ENCODE results near the gene NFATC2.
A peak's percentile ranks its signal among the peaks of the same experiment; 100 is the strongest.
"Not testable (repeated sequence)": the region's sequence is repeated elsewhere in the genome, so short reads cannot be mapped to it uniquely, and the experiment has no call there.

NFATC2 gene

GRCh38 chr20:51542571-51543421 is at the start of gene NFATC2:
NFATC2 (minus strand) TSS chr20:51542719; CDS start chr20:51542499, 220 bp downstream.
- peak; percentile 59 to 67 for DNase-seq

- no peak for DNase-seq
These were observed 49.4 kb upstream of the NFATC2 start for GRCh38 chr20:51591871-51592270.

GRCh38 chr20:51588762-51589161 is 46.2 kb upstream of the NFATC2 start:
- DNase-seq = no peak

- DNase-seq = no peak
These were observed 44.6 kb upstream of the NFATC2 start for GRCh38 chr20:51587145-51587544.

- DNase-seq = no peak
These were observed 43.5 kb upstream of the NFATC2 start for GRCh38 chr20:51586005-51586440.

GRCh38 chr20:51585148-51585547 is 42.6 kb upstream of the NFATC2 start:
- no peak for DNase-seq

GRCh38 chr20:51584737-51585136 is 42.2 kb upstream of the NFATC2 start:
- DNase-seq = no peak

- no peak for DNase-seq
These were observed 41.6 kb upstream of the NFATC2 start for GRCh38 chr20:51584116-51584515.

- no peak for DNase-seq
These were observed 41.0 kb upstream of the NFATC2 start for GRCh38 chr20:51583499-51583898.

- no peak for DNase-seq
These were observed 40.6 kb upstream of the NFATC2 start for GRCh38 chr20:51583073-51583472.

- DNase-seq = no peak
These were observed 39.1 kb upstream of the NFATC2 start for GRCh38 chr20:51581571-51581970.

- DNase-seq = no peak
These were observed 36.6 kb upstream of the NFATC2 start for GRCh38 chr20:51579137-51579536.

GRCh38 chr20:51578145-51578459 is 35.6 kb upstream of the NFATC2 start:
- no peak for DNase-seq

GRCh38 chr20:51577432-51578144 is 35.1 kb upstream of the NFATC2 start:
- DNase-seq = no peak

- DNase-seq = no peak
These were observed 33.0 kb upstream of the NFATC2 start for GRCh38 chr20:51575486-51575885.

GRCh38 chr20:51574248-51575033 is 31.9 kb upstream of the NFATC2 start:
- no peak for DNase-seq

GRCh38 chr20:51573576-51574243 is 31.2 kb upstream of the NFATC2 start:
- no peak for DNase-seq

GRCh38 chr20:51571460-51571794 is 28.9 kb upstream of the NFATC2 start:
- DNase-seq = no peak

GRCh38 chr20:51570739-51571459 is 28.4 kb upstream of the NFATC2 start:
- no peak for DNase-seq

GRCh38 chr20:51569815-51570738 is 27.6 kb upstream of the NFATC2 start:
- no peak for DNase-seq

GRCh38 chr20:51568533-51568932 is 26.0 kb upstream of the NFATC2 start:
- DNase-seq = not testable (repeated sequence)

All from CD4-positive, alpha-beta T cell treated with Interleukin-4 for 1 hour (primary cell).